ENCODE data around the gene SLC22A3. TPM values are rescaled to one million over a fixed set of nuclear protein-coding genes. Genes with fewer than 3 reads are reported as not detected.

SLC22A3 gene
- total and polyA plus RNA-seq, 2 donors (not counting 1 experiment from before 2014, with no cell fraction given): under 0.01 to 0.03 TPM

GRCh38 chr6:160408528-160408927 is 60.4 kb downstream of the SLC22A3 start:
- no peaks in the 10 kb centered on the region for H3K9me3 ChIP-seq (ENCODE audit: control insufficient read depth, insufficient read depth, low read depth, low read length)
- TF ChIP-seq CTCF (conservative IDR thresholded peaks at IDR 0.05 in 1 of 2, IDR thresholded peaks at IDR 0.05 in 1 of 2; ENCODE audit: low read depth in 1 of 2, low read length in 2 of 2) (no peak), EZH2 (IDR thresholded peaks at IDR 0.05; ENCODE audit: low read length, missing control alignments) (no peak)
- H3K27me3 ChIP-seq (ENCODE audit: control insufficient read depth, insufficient read depth, low read length): no peaks in the 10 kb centered on the region
- no peak overlapping the region for H3K9ac ChIP-seq (ENCODE audit: insufficient read depth, low read length)
- no peaks in the 10 kb centered on the region for H3K36me3 ChIP-seq (ENCODE audit: control insufficient read depth, insufficient read depth, low read length)
- no peaks in the 10 kb centered on the region for H3K79me2 ChIP-seq (ENCODE audit: control insufficient read depth, insufficient read depth, low read length)
- no peaks in the 10 kb centered on the region for H4K20me1 ChIP-seq (ENCODE audit: control insufficient read depth, extremely low read depth, insufficient read depth, low read length)
- no peaks in the 10 kb centered on the region for H3K4me1 ChIP-seq (ENCODE audit: control insufficient read depth, extremely low read depth, insufficient read depth, low read length)
- H3K4me2 ChIP-seq (ENCODE audit: extremely low read depth, insufficient read depth, low read length): no peak overlapping the region
- no peak overlapping the region for H3K27ac ChIP-seq (ENCODE audit: insufficient read depth, low read length)
- no peak for DNase-seq (ENCODE audit: low read depth in 2 of 2)
- no peak overlapping the region for H3K4me3 ChIP-seq (replicated peaks in 1 of 4; ENCODE audit: control extremely low read depth in 1 of 4, insufficient read depth in 1 of 4, low read depth in 3 of 4, low read length in 4 of 4)
- H2AFZ ChIP-seq (ENCODE audit: low read length): no peak overlapping the region

GRCh38 chr6:160412993-160413392 is 64.8 kb downstream of the SLC22A3 start:
- Histone ChIP-seq H3K4me1 (ENCODE audit: control insufficient read depth, extremely low read depth, insufficient read depth, low read length) (no peaks in the 10 kb centered on the region), H4K20me1 (ENCODE audit: control insufficient read depth, extremely low read depth, insufficient read depth, low read length) (no peaks in the 10 kb centered on the region), H3K27ac (ENCODE audit: insufficient read depth, low read length) (no peak overlapping the region), H2AFZ (ENCODE audit: low read length) (no peak overlapping the region), H3K4me2 (ENCODE audit: extremely low read depth, insufficient read depth, low read length) (no peak overlapping the region), H3K4me3 (replicated peaks in 1 of 4; ENCODE audit: control extremely low read depth in 1 of 4, insufficient read depth in 1 of 4, low read depth in 3 of 4, low read length in 4 of 4) (no peak overlapping the region), H3K36me3 (ENCODE audit: control insufficient read depth, insufficient read depth, low read length) (no peaks in the 10 kb centered on the region), H3K9ac (ENCODE audit: insufficient read depth, low read length) (no peak overlapping the region), H3K27me3 (ENCODE audit: control insufficient read depth, insufficient read depth, low read length) (no peaks in the 10 kb centered on the region), H3K79me2 (ENCODE audit: control insufficient read depth, insufficient read depth, low read length) (no peaks in the 10 kb centered on the region), H3K9me3 (ENCODE audit: control insufficient read depth, insufficient read depth, low read depth, low read length) (no peaks in the 10 kb centered on the region)
- TF ChIP-seq CTCF (conservative IDR thresholded peaks at IDR 0.05 in 1 of 2, IDR thresholded peaks at IDR 0.05 in 1 of 2; ENCODE audit: low read depth in 1 of 2, low read length in 2 of 2) (no peak), EZH2 (IDR thresholded peaks at IDR 0.05; ENCODE audit: low read length, missing control alignments) (no peak)
- no peak for DNase-seq (ENCODE audit: low read depth in 2 of 2)

GRCh38 chr6:160417146-160417545 is 69.0 kb downstream of the SLC22A3 start:
- H3K9me3 ChIP-seq (ENCODE audit: control insufficient read depth, insufficient read depth, low read depth, low read length): no peaks in the 10 kb centered on the region
- H3K27me3 ChIP-seq (ENCODE audit: control insufficient read depth, insufficient read depth, low read length): no peaks in the 10 kb centered on the region
- no peak overlapping the region for H3K4me2 ChIP-seq (ENCODE audit: extremely low read depth, insufficient read depth, low read length)
- H3K4me3 ChIP-seq (replicated peaks in 1 of 4; ENCODE audit: control extremely low read depth in 1 of 4, insufficient read depth in 1 of 4, low read depth in 3 of 4, low read length in 4 of 4): no peak overlapping the region
- no peaks in the 10 kb centered on the region for H3K36me3 ChIP-seq (ENCODE audit: control insufficient read depth, insufficient read depth, low read length)
- no peaks in the 10 kb centered on the region for H3K4me1 ChIP-seq (ENCODE audit: control insufficient read depth, extremely low read depth, insufficient read depth, low read length)
- TF ChIP-seq CTCF (conservative IDR thresholded peaks at IDR 0.05 in 1 of 2, IDR thresholded peaks at IDR 0.05 in 1 of 2; ENCODE audit: low read depth in 1 of 2, low read length in 2 of 2) (no peak), EZH2 (IDR thresholded peaks at IDR 0.05; ENCODE audit: low read length, missing control alignments) (no peak)
- no peak for DNase-seq (ENCODE audit: low read depth in 2 of 2)
- no peaks in the 10 kb centered on the region for H4K20me1 ChIP-seq (ENCODE audit: control insufficient read depth, extremely low read depth, insufficient read depth, low read length)
- H3K27ac ChIP-seq (ENCODE audit: insufficient read depth, low read length): no peak overlapping the region
- no peak overlapping the region for H2AFZ ChIP-seq (ENCODE audit: low read length)
- H3K9ac ChIP-seq (ENCODE audit: insufficient read depth, low read length): no peak overlapping the region
- H3K79me2 ChIP-seq (ENCODE audit: control insufficient read depth, insufficient read depth, low read length): no peaks in the 10 kb centered on the region

Data from fibroblast of lung (primary cell).